ENCODE measurements around the gene TRMT1. TPM values are rescaled to one million over a fixed set of nuclear protein-coding genes. Genes with fewer than 3 reads are reported as not detected.

TRMT1 gene
- total RNA-seq, 1 donor from 2014 or later: 20.3 TPM

- DNase-seq (ENCODE audit: low read depth in 2 of 2): no peak
Measured at GRCh38 chr19:13072188-13072908, 44.2 kb downstream of the TRMT1 start.

DNA sequence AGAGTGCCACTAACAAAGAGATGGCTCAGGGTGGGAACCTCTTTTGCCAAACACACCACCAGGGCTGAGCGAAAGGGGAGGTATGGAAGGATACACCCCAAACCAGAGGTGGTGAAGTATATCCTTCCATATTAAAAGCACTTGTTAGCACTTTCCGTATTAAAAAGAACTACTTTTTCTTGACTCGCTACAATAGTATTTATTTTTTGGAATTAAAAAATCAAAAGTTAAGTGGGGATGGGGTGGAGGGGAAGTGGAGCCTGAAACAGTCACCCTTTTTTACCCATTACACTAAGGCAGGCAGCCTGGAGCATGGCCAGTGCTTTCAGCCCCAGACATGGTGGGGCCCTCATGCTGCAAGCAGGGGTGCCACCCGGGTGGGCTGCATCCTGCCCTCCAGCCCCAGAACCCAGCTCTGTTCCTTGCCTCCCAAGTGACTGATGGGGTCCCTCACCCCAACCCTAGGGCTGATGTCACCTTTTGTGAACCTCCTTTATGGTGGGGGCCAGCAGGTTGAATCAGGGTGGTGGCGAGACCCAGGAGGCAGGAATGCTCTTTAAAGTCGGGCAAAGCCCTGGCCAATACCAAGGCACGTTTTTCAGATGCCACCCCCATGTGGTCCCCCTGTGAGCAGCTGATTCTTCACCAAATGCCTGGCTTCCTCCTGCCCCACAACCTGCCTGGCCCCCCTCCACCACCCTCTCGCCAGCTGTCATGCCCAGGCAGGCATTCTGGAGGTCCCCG, 44.9 kb downstream of the TRMT1 start:
- no peak for DNase-seq (ENCODE audit: low read depth in 2 of 2)

DNA sequence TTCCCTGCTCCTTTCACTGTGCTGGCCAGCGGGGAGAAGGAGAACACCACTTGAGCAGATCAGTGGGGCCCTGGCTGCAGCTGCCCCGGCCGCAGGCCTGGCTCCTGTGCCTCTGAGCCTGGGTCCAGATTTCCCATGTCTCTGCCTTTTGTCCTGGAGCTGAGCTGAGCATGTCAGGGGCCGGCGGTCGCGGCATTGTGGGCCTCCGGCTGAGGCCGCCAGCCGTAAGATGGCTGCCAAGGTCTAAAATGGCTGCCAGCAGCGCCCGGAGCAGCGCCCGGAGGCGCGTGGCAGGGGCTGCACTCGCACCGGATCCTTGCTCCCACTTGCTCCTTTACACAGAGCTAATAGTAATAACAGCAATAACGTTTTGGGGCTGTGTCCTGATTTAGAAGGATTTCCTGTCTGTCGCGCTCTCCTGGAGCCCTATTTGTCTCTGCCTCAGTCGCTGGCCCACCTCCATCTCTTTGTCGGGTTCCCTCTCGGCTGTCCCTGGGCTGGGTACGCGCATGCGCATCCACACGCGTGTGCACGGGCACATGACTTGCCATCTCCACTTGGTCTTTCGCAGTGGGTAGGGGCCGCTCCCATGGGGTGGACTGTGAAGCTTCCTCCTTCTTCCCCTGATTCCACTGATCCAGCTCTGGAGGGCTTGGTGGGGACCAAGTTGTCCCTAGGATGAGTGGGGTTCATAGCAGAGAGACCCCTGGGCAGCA, 46.0 kb downstream of the TRMT1 start:
- no peak for DNase-seq (ENCODE audit: low read depth in 2 of 2)

DNA sequence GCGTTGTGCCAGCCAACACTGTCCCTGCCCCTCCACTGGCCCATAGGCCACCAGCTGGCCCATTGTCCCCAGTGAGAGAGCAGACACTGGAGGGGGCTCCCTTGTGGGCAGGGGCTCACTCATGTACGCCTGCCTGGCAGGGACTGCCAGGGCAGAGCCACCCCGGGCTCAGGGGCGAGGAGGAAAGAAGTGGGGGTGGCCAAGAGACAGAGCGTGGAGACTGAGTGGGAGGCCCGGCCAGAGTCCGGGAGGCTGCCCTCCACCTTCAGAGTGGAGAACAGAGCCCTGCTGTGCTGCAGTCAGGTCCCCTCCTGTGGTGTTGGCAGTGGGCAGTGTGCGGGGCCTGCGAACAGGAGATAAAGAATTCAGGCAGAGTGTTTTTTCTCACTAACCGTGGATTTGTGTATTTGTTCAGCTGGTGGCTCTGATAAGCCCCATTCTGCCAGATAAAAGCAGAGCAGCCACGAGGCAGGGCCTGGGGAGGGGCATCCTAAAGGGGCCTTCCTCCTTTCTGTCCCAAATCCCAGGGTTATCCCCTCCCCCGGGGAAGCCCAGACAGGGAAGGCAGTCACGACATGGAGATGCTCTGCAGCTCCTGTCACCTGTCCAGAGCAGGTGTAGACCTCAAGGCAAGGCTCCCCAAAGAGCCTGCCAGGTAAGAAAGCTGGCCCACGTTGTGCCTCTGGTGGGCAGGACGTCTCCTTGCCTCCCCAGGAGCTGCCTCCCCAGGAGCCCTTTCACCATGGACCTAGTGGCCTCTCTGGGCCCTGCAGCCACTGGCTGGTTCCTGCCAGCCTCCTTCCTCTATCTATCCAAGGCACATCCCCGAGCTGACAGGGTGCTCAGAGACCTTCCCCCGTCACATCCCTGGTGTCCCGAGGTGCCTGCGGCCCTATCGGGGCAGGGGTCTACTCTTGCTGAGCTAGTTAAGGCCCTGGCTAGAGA, 46.9 kb downstream of the TRMT1 start:
- no peak for DNase-seq (ENCODE audit: low read depth in 2 of 2)

DNA sequence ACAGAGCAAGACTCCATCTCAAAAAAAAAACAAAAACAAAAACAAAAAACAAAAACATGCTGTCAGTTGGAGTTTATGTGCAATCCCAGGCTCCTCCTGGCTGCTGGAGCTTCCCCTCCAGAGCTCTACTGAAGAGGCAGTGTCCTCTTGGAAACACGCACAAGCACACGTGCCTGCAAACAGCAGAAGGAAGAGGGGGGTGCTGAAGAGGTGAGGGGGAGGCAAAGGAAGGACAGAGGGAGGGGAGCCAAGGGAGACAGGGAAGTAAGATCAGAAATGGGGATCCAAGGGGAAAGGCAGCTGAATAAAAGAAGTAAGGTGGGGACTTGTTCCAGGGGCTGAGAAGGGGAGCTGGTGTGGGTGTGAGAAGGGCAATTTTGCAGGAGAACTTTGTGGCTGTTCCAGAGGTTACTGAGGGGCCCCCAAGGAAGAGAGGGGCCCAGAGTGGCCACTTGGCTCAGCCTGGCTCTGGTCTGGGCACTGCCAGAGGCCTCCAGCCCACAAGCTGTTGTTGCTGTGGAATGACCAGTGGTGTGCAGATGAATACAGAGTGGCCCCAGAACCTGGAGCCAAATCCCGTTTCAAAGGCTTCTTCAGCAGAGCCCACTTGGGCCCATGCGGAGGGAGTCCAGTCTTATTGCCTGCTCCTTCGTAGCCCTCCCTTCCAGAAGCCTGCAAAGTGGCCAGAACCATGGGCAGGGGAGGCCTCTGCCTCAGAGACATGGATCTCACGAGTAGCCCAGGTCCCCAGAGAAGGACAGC, 48.3 kb downstream of the TRMT1 start:
- DNase-seq (ENCODE audit: low read depth in 2 of 2): no peak

DNA sequence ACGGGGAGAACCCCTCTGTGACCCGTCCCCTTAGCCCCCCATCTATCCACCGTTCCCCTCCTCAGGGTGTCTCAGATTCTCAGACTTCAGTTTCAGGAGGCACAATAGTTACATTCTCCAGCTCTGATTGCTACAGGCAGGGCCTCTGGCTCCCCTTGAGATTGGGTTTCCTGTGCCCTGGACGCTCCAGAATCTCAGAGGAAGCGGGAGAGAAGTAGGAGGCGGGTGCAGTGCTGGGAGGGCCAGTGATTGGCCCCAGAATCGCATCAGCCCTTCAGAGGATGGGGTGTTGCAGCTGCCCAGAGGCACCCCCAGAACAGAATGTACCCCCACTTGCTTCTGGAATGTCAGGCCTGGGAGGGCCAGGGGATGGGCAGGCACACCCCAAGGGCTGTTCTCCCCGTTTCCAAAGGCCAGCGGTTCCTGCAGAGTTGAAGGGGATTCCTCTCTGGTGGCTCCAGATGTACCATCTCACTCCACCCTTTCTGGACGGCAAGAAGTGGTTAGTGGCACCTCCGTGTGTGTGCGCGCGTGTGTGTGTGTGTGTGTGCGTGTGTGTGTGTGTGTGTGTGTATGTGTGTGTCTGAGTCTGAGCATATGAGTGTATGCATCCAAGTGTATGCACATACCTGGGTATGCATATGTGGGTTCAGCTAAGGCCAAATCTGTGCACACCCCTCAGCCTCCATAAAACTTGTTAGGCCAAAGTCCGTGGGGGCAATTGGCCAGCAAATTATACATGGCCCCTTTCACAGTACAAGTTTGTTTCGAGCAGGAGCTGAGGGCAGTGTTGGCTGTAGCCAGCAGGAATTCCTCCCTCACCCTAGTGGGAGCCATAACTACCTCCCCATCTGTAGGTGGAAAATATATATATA, 49.4 kb downstream of the TRMT1 start:
- DNase-seq (ENCODE audit: low read depth in 2 of 2): no peak

GRCh38 chr19:13066226-13066625, 50.3 kb downstream of the TRMT1 start:
- DNase-seq (ENCODE audit: low read depth in 2 of 2): no peak

DNA sequence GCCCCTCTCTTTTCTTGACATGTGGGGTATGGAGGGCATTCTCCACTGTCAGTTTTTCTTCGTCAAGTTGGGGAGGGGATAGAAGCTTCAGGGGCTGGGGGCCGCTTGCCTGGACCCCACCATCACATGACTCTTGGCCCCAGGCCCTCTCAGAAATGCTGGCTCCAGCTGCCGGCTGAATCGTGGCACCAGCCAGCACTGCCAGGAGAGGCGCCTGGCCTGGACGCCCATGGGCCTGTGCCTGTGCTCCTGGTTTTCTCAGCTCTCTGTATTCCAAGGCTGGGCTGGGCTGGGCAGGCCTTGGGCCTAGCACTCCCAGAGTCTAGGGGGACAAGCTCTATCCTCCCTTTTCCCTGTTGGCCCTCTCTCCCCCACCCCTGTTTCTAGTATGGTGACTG, 52.4 kb downstream of the TRMT1 start:
- no peak for DNase-seq (ENCODE audit: low read depth in 2 of 2)

DNA sequence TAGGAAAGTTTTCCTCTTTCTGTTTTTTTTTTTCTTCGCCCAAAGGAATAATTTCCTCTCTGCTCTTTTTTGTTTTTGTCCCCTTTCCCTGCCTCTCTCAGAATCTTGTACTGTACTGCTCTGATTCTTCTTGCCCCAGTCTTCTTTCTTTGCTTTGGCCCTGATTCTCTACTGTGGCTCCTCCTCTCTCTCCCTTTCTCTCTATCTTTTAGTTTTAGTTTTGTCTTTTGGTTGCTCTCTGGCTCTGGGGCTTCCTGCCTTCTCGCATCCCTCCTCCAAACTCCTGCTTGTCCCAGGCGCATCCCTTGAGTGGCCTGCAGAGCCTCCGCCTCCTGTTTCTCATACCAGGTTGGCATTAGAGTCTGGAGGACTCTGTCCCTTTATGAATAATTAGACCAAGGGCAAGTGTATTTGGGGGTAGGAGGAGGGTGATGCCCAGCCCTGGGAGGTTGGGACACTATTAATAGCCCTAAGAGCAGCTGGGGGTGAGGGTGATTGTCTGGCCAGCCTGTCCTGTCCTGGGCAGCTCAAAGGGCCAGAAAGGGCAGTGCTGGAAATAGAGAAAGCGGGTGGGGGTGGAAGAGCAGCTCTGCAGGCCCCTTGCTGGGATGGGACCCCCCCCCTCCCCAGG, 53.0 kb downstream of the TRMT1 start:
- no peak for DNase-seq (ENCODE audit: low read depth in 2 of 2)

DNA sequence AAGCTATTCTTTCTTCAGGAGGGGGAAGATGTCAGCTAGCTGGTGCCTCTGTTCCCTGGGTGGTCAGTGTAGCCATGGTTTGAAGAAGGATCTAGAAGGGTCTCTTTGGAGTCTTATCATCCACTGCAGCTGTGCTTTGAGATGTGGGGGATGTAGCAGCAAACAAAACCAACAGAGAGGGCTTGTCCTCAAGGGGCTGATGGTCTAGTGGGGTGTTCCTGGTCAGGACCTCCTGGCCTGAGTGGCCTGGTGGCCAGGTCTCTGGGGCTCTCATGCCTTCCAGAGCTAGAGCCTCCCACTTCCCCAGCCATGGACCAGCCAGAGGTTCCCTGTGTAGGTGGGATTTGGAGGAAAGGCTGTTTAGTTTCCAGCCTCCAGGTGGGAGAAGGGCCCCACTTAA, 54.2 kb downstream of the TRMT1 start:
- no peak for DNase-seq (ENCODE audit: low read depth in 2 of 2)

DNA sequence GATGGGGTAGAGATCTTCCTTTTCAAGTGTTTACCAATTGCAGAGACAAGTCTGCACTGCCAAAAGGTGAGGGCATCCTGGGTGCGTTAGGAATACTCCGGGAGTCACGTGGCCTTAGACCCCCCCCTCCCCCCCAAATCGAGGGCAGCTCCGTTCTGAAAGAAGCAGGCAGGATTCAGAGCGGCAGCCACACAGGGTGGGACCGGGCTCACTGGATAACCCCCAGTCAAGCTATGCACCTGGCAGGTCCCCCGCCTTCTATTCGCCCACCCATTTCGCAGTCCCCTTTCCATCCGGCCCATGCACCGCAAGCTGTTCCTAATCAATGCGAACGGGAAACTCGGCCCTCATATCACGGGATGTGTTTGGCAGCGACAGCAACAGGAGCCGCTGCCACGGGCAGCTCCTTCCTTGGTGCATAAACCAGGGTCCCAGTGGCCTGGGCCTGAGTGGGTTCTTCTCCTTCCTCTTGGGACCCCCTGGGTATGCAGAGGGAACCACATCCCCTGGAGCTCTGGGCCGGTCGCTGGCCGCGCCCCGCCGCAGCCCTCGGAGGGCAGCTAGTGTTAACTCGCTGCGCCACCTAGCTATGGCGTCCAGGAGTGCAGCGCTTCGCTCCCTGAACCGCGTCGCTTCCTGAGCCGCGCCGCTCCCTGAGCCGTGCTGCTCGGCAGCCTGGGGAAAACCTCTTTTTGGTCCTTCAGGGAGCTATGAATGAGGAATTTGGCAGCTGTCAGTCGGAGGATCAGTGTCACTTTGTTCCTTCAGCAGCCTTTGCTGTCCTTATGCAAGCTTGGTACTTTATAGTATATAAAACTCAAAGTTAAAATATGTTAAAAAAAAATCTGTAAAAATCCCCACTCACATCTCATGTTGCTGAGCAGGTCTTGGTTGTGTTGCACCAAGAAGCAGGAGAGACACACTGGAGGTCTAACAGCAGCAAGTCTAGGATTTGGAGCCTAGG, 55.3 kb downstream of the TRMT1 start:
- DNase-seq (ENCODE audit: low read depth in 2 of 2): peak; percentile 56 to 78

DNA sequence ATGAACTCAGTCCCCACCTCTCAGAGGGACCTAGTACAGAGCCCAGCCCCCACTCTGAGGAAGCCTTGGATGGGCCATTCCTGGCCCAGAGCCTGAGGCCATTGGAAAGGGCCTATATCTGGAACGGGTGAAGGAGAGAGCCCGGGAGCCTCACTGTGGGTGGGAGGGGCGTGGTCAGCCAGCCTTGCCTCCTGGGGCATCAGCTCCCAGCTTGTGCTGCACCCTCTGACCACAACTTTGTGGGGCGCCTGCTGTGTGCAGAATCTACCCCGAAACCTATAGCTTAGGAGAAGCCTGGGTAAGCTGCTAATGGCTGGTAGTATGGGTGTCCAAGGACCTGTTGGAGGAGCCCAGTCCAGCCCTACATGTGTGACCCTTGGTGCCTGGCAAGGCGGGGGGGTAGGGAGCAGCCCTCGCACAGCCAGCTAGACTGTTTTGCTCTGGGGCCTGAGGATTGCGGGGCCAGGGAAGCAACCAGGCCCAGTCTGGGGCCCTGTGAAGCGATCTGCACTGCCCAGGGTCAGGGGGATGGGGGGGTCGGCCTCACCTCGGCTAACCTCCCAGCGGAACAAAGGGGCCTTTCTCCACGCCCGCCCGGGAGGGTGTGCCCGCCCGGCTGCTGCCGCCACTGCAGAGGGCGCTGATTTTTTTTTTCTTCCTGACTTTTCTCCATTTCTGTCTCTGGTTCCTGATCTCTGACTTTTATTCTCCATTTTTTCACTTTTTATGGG, 56.1 kb downstream of the TRMT1 start:
- no peak for DNase-seq (ENCODE audit: low read depth in 2 of 2)

- DNase-seq (ENCODE audit: low read depth in 2 of 2): no peak
Measured at GRCh38 chr19:13058951-13059660, 57.4 kb downstream of the TRMT1 start.

DNA sequence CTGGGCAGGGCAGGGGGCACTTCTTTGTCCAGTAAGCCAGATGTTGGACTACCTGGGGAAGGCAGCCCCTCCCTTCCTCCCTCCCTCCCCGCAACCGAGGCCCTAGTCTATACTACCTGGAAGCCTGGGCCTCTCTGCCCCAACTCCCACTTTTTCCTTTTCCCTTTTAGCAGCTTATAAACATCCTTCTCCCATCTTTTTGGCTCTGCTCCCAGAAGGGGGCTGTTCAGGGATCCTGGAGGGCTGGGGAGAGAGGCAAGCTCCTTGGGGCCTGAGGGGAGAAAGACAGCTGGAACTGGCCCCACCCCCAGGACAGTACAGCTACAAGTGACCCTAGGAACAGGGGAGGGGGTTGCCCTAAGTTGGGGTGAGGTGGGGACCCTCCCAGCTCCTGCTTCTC, 58.8 kb downstream of the TRMT1 start:
- DNase-seq (ENCODE audit: low read depth in 2 of 2): peak in 1 of 2 donors; percentile 21

DNA sequence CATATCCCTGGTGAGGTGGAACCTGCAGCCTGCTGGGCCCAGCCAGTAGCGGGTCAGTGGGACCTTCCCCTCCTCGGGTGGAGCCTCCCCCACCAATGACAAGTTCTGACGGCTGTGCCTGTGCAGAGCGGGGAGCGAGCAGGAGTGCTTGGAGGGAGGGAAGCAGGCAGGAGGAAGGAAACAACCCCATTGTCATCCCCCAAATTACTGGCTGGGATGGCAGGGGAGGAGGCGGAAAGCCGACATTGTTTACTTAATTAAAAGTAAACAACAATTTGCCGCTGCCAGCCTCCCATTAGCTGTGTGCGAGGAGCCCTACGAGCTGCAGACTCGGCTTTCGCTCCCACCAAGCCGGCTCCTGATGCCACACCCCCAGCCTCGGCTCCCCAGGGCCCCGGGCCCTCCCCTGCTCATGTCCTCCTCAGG, 59.4 kb downstream of the TRMT1 start:
- peak in 1 of 2 donors; percentile 14 for DNase-seq (ENCODE audit: low read depth in 2 of 2)

DNA sequence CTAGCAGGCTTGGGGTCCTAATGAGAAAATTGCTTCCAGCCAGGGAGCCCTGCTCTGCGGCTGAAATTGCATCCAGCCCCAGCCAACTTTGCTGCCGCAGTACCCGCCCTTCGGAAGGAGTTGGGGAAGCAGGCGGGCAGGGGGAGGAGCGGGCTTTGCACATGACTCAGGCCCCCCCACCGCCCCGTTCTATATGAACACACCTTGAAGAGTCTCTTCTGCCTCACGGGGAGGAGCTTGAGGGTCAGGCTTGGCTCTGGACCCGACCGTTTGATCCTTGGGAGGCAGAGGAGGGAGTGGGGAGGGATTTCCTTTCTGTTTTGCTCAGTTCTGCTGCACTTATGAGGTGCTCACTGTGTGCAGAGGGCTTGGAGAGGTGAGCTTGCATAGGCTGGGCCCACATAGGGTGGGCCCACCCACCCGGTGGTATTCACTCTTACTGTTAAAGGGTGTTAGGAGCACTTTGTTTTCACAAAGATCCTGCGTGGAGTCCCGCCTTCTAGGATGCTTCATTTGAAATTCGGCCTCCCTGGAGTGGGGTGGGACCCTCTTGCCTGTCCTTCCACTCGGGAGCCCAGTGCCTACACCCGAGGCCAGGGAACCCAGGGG, 60.4 kb downstream of the TRMT1 start:
- DNase-seq (ENCODE audit: low read depth in 2 of 2): no peak

All from dermis microvascular lymphatic vessel endothelial cell (primary cell).